Neuronal stem cell (in vitro differentiated cells): ENCODE results near the gene MYO16.

ENCODE experiments used
- DNase-seq: peaks from one replicate; pipeline ENCODE4 v3.0.0-alpha.2; 2013; ENCODE audit warnings: low spot score
- H2AFZ ChIP-seq: one replicate; pipeline ENCODE4 v1.6.1; 2013; ENCODE audit warnings: mild to moderate bottlenecking, low read length, inconsistent platforms
- H2AK5ac ChIP-seq: 2 replicates; pipeline ENCODE4 v1.6.1; 2013; ENCODE audit warnings: low read depth, mild to moderate bottlenecking, inconsistent platforms, low read length, moderate library complexity, mixed read lengths
- H2BK120ac ChIP-seq: 2 replicates; pipeline ENCODE4 v1.6.1; 2013; ENCODE audit warnings: low read depth, mild to moderate bottlenecking, inconsistent platforms, low read length, moderate library complexity, mixed read lengths
- H2BK12ac ChIP-seq: one replicate; pipeline ENCODE4 v1.6.1; 2013; ENCODE audit warnings: low read length, inconsistent platforms
- H2BK15ac ChIP-seq: 2 replicates; pipeline ENCODE4 v1.6.1; 2013; ENCODE audit warnings: mild to moderate bottlenecking, low read length, inconsistent platforms, mixed read lengths
- H2BK5ac ChIP-seq: one replicate; pipeline ENCODE4 v1.6.1; 2013; ENCODE audit warnings: inconsistent platforms, mild to moderate bottlenecking, low read length, moderate library complexity
- H3K14ac ChIP-seq: one replicate; pipeline ENCODE4 v1.6.1; 2013; ENCODE audit warnings: low read length, inconsistent platforms
- H3K18ac ChIP-seq: 2 replicates; pipeline ENCODE4 v1.6.1; 2013; ENCODE audit warnings: low read length, inconsistent platforms
- H3K23ac ChIP-seq: 2 replicates; pipeline ENCODE4 v1.6.1; 2013; ENCODE audit warnings: low read depth, mild to moderate bottlenecking, mixed read lengths, low read length, inconsistent platforms; ENCODE audit not compliant: poor library complexity
- H3K27ac ChIP-seq: replicated peaks from 3 replicates; pipeline ENCODE4 v1.5.1; 2013; ENCODE audit warnings: low read length, inconsistent platforms
- H3K27me3 ChIP-seq, 3 experiments: 2 replicates each; pipeline ENCODE4 v1.6.1; 2013; ENCODE audit warnings: low read length in 3 of 3, mild to moderate bottlenecking in 2 of 3, inconsistent platforms in 1 of 3, low read depth in 1 of 3, mixed read lengths in 1 of 3, moderate library complexity in 1 of 3; ENCODE audit not compliant: control insufficient read depth in 3 of 3, insufficient read depth in 3 of 3
- H3K36me3 ChIP-seq, 2 donors: replicated peaks in 1 of 2; 2 replicates each; pipeline ENCODE4 v1.6.1; 2013; ENCODE audit warnings: low read length in 2 of 2; ENCODE audit not compliant: control insufficient read depth in 2 of 2, insufficient read depth in 2 of 2
- H3K4ac ChIP-seq: 2 replicates; pipeline ENCODE4 v1.6.1; 2013; ENCODE audit warnings: inconsistent platforms, mild to moderate bottlenecking, low read length, moderate library complexity
- H3K4me1 ChIP-seq, 2 donors: 1 replicate in 1 of 2; 2 replicates in 1 of 2; pipeline ENCODE4 v1.6.1; 2013; ENCODE audit warnings: low read length in 2 of 2, low read depth in 1 of 2; ENCODE audit not compliant: control insufficient read depth in 2 of 2, insufficient read depth in 1 of 2
- H3K4me2 ChIP-seq: one replicate; pipeline ENCODE4 v1.6.1; 2013; ENCODE audit warnings: mild to moderate bottlenecking, low read length, inconsistent platforms; ENCODE audit not compliant: insufficient read depth, poor library complexity, severe bottlenecking
- H3K4me3 ChIP-seq, 2 donors: 2 replicates each; pipeline ENCODE4 v1.5.1; 2013; ENCODE audit warnings: low read length in 2 of 2, mild to moderate bottlenecking in 2 of 2, inconsistent platforms in 1 of 2, moderate library complexity in 1 of 2
- H3K79me1 ChIP-seq: one replicate; pipeline ENCODE4 v1.6.1; 2013; ENCODE audit warnings: low read depth, mild to moderate bottlenecking, inconsistent platforms, low read length, moderate library complexity
- H3K9ac ChIP-seq: one replicate; pipeline ENCODE4 v1.6.1; 2013; ENCODE audit warnings: mild to moderate bottlenecking, low read depth, low read length, inconsistent platforms; ENCODE audit not compliant: poor library complexity
- H3K9me3 ChIP-seq, 2 donors: replicated peaks in 1 of 2; 2 replicates each; pipeline versions ENCODE3 to v1.6.1; 2013; ENCODE audit warnings: low read length in 2 of 2, mild to moderate bottlenecking in 2 of 2, inconsistent platforms in 1 of 2, low read depth in 1 of 2, mixed read lengths in 1 of 2, moderate library complexity in 1 of 2; ENCODE audit not compliant: control insufficient read depth in 2 of 2, insufficient read depth in 1 of 2
- H4K8ac ChIP-seq: one replicate; pipeline ENCODE4 v1.6.1; 2013; ENCODE audit warnings: low read depth, mild to moderate bottlenecking, inconsistent platforms, low read length, moderate library complexity
- H4K91ac ChIP-seq: one replicate; pipeline ENCODE4 v1.6.1; 2013; ENCODE audit warnings: low read length, low read depth, mild to moderate bottlenecking, inconsistent platforms; ENCODE audit not compliant: poor library complexity
- WGBS, 2 donors: extraction: QIAGEN DNeasy Blood & Tissue Kit; methylation state at CpG; one replicate each; pipeline ENCODE4 v1.1.7; 2013; ENCODE audit warnings: missing lambda C conversion rate in 2 of 2, mixed read lengths in 1 of 2; ENCODE audit not compliant: insufficient read length in 2 of 2, insufficient replicate concordance in 1 of 2; ENCODE audit errors: extremely low coverage in 2 of 2; 5-methylcytosine and 5-hydroxymethylcytosine counted together

The MYO16 gene

DNA sequence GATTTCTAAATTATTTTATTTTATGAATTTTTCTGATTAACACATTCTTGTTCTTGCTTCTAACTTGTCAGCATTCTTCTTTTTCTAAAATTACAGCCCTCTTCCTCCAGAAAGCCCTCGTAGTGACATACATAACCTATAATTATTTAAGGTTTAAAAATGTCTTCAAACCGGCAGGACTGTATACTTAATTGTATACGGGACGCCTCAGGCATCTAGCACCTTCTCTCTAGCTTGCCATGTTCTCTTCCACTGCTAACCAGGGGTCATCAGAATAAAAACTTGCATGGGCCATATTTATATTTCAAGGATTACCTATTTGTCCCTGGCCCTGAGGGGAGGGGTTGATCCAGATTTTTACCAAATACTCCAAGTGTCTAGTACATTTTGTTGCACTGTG is 380.3 kb downstream of the MYO16 start:
- Histone ChIP-seq H3K4me2 (no peak overlapping the region), H3K79me1 (no peaks in the 10 kb centered on the region), H2AK5ac (no peak overlapping the region), H3K23ac (no peak overlapping the region), H3K4ac (no peak overlapping the region), H4K8ac (no peak overlapping the region), H3K9me3 (no peaks in the 10 kb centered on the region), H2AFZ (no peak overlapping the region), H3K18ac (no peak overlapping the region), H3K36me3 (no peaks in the 10 kb centered on the region), H3K4me1 (peaks cover 5 to 10% of the 10 kb centered on the region in 2 donors), H3K27me3 (no peaks in the 10 kb centered on the region), H2BK5ac (no peak overlapping the region), H2BK12ac (no peak overlapping the region), H3K27ac (no peak overlapping the region), H2BK120ac (no peak overlapping the region), H3K9ac (no peak overlapping the region), H3K14ac (no peak overlapping the region), H4K91ac (no peak overlapping the region), H2BK15ac (no peak overlapping the region), H3K4me3 (no peak overlapping the region)
- DNase-seq = no peak
- WGBS, 2 donors = no CpG with 5 or more reads among the region's 4 CpGs

GRCh38 chr13:109010912-109011311 is 381.5 kb downstream of the MYO16 start:
- Histone ChIP-seq H3K23ac (no peak overlapping the region), H3K4me3 (no peak overlapping the region)
- no peak for DNase-seq

GRCh38 chr13:109012115-109012514 is 382.7 kb downstream of the MYO16 start:
- Histone ChIP-seq H2BK12ac (no peak overlapping the region), H2AK5ac (no peak overlapping the region), H2BK15ac (no peak overlapping the region), H3K18ac (no peak overlapping the region), H3K9me3 (no peaks in the 10 kb centered on the region), H3K27ac (no peak overlapping the region), H3K14ac (no peak overlapping the region), H3K27me3 (no peaks in the 10 kb centered on the region), H3K4me3 (no peak overlapping the region), H3K9ac (no peak overlapping the region), H3K4me1 (peaks cover 5 to 10% of the 10 kb centered on the region in 2 donors), H4K91ac (no peak overlapping the region), H2AFZ (no peak overlapping the region), H4K8ac (no peak overlapping the region), H2BK120ac (no peak overlapping the region), H3K23ac (no peak overlapping the region), H3K36me3 (no peaks in the 10 kb centered on the region), H2BK5ac (no peak overlapping the region), H3K4ac (no peak overlapping the region), H3K4me2 (no peak overlapping the region), H3K79me1 (no peaks in the 10 kb centered on the region)
- no peak for DNase-seq
- no CpG with 5 or more reads among the region's 5 CpGs for WGBS, 2 donors

More at GRCh38 chr13:109010912-109011311, 381.5 kb downstream of the MYO16 start:
- Histone ChIP-seq H2AFZ (peak overlapping the region; percentile 77), H4K91ac (no peak overlapping the region), H3K4me2 (no peak overlapping the region), H2BK12ac (no peak overlapping the region), H3K9ac (no peak overlapping the region), H3K9me3 (no peaks in the 10 kb centered on the region), H3K27me3 (no peaks in the 10 kb centered on the region), H3K36me3 (no peaks in the 10 kb centered on the region), H3K27ac (peak overlapping the region; percentile 19), H2BK15ac (no peak overlapping the region), H3K14ac (no peak overlapping the region), H3K4ac (no peak overlapping the region), H3K18ac (peak overlapping the region; percentile 20), H2BK5ac (no peak overlapping the region), H3K4me1 (peaks cover 5 to 10% of the 10 kb centered on the region in 2 donors), H2BK120ac (no peak overlapping the region), H2AK5ac (no peak overlapping the region), H3K79me1 (no peaks in the 10 kb centered on the region), H4K8ac (no peak overlapping the region)
- no CpG with 5 or more reads among the region's 1 CpG for WGBS, 2 donors

DNA sequence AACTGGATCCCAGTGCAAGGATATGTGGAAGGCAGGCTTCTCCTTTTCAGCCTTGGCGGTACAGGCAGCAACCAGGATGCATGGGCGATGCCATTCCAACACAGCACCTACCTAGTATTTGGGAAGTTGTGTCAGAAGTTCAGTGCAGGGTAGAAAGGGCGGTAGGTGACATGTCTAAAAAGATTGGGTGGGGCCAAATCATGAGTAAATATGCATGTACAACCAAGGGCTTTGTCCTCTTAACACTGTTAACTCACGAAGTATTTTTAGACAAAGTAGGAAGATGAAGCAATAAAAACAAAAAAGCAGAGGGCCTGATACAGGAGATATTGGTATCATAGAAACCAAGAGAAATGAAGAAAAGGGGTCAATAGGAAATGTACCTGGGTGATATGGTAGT is 392.1 kb downstream of the MYO16 start:
- H3K79me1 ChIP-seq = no peaks in the 10 kb centered on the region
- no peak overlapping the region for H3K23ac ChIP-seq
- no peak overlapping the region for H3K9ac ChIP-seq
- no peak for DNase-seq
- no peak overlapping the region for H3K4ac ChIP-seq
- no peak overlapping the region for H2BK12ac ChIP-seq
- H2AFZ ChIP-seq = no peak overlapping the region
- H2BK15ac ChIP-seq = no peak overlapping the region
- no peak overlapping the region for H2AK5ac ChIP-seq
- H3K14ac ChIP-seq = no peak overlapping the region
- no peaks in the 10 kb centered on the region for H3K27me3 ChIP-seq
- H3K27ac ChIP-seq = no peak overlapping the region
- no CpG with 5 or more reads among the region's 4 CpGs for WGBS, 2 donors
- H3K9me3 ChIP-seq = peaks cover 0 to 6% of the 10 kb centered on the region in 2 donors
- no peak overlapping the region for H3K4me2 ChIP-seq
- H2BK120ac ChIP-seq = no peak overlapping the region
- H4K91ac ChIP-seq = no peak overlapping the region
- H4K8ac ChIP-seq = no peak overlapping the region
- H3K18ac ChIP-seq = no peak overlapping the region
- H3K4me3 ChIP-seq = no peak overlapping the region
- H3K4me1 ChIP-seq = no peaks in the 10 kb centered on the region
- H3K36me3 ChIP-seq = no peaks in the 10 kb centered on the region
- no peak overlapping the region for H2BK5ac ChIP-seq
